Thyroid gland (tissue), 4 donors: ENCODE data around the gene SERPINB3. TPM values are rescaled to one million over a fixed set of nuclear protein-coding genes. Genes with fewer than 3 reads are reported as not detected.
"Not testable (repeated sequence)": the region's sequence is repeated elsewhere in the genome, so short reads cannot be mapped to it uniquely, and the experiment has no call there.

ENCODE experiments used
- DNase-seq, 2 donors: peaks; one replicate each; pipeline ENCODE4 v3.0.0-alpha.2; 2019
- H3K27ac ChIP-seq, 3 donors: fragments of 200-600 bp; sonication (generic); 1 replicate in 2 of 3; 2 replicates in 1 of 3; pipeline ENCODE4 v1.5.1; 2016 to 2019; ENCODE audit warnings: mild to moderate bottlenecking in 1 of 3, moderate library complexity in 1 of 3
- H3K27me3 ChIP-seq: fragments of 200-600 bp; sonication (generic); one replicate; pipeline ENCODE4 v1.5.1; 2019
- H3K36me3 ChIP-seq, 2 donors: fragments of 200-600 bp; sonication (generic); one replicate each; pipeline ENCODE4 v1.5.1; 2016 to 2019
- H3K4me1 ChIP-seq, 2 donors: fragments of 200-600 bp; sonication (generic); one replicate each; pipeline ENCODE4 v1.5.1; 2017 to 2019
- H3K4me3 ChIP-seq, 3 donors: fragments of 200-600 bp; sonication (generic); replicated peaks in 1 of 3; 1 replicate in 2 of 3; 2 replicates in 1 of 3; pipeline ENCODE4 v1.5.1; 2016; ENCODE audit warnings: mild to moderate bottlenecking in 1 of 3
- H3K9me3 ChIP-seq: fragments of 200-600 bp; sonication (generic); one replicate; pipeline ENCODE4 v1.5.1; 2017
- CTCF ChIP-seq, 6 experiments: fragments of 200-600 bp in 3 of 6; fragments of 450-650 bp in 3 of 6; sonication (generic) in 3 of 6; IDR thresholded peaks; one replicate each; pipeline ENCODE4 v1.5.1; 2016 to 2019; ENCODE audit warnings: antibody characterized with exemption in 6 of 6, mild to moderate bottlenecking in 2 of 6, inconsistent platforms in 1 of 6, moderate library complexity in 1 of 6
- POLR2A ChIP-seq, 2 donors: fragments of 450-650 bp; IDR thresholded peaks; one replicate each; pipeline ENCODE4 v1.6.1; 2017; ENCODE audit warnings: antibody characterized with exemption in 2 of 2, mild to moderate bottlenecking in 2 of 2, moderate library complexity in 1 of 2
- WGBS, 2 donors: methylation state at CpG; one replicate each; pipeline ENCODE4 v1.1.5; 2017; 5-methylcytosine and 5-hydroxymethylcytosine counted together
- intact Hi-C: fragments of 100-400 bp; cut with DNase I; formaldehyde crosslinking; loops from one replicate; pipeline ENCODE4 v1.15.1; 2023
- total RNA-seq, 4 donors: library from RNA; depleted of rRNA; stranded (reverse); fragments of >200 nt; gene quantifications; one replicate each; pipeline ENCODE4 v1.2.3, GENCODE V29; 2016

The SERPINB3 gene
- total RNA-seq: not detected

- H3K4me3 ChIP-seq, H3K27ac ChIP-seq, intact Hi-C loops, DNase-seq, H3K4me1 ChIP-seq, H3K36me3 ChIP-seq, H3K27me3 ChIP-seq, H3K9me3 ChIP-seq: not testable (repeated sequence)
- WGBS, 2 donors: 90% methylated on average over 3 of the region's 3 CpGs
These were observed at the start of gene SERPINB3 for GRCh38 chr18:63661750-63662149. Gene SERPINB3, minus strand, starts transcription at chr18:63661893. Its CDS starts 677 bp downstream, at chr18:63661216.

DNA sequence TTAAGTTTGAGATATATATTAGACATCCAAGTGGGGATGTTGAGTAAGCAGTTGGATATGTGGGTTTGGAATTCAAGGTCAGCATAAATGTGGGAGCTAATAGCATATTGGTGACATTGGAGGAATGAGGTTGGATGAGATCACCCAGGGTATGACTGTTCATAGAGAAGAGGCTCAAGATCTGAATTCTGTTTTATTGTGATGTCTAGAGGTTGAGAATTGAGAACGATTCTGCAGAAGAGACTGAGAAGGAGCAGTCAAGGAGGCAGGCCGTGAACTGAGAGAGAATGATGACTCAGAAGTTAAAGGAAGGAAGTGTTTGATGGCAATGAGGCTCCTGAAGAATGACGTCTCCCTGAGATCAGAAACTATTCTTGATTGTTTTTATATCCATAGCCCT, 47.0 kb upstream of the SERPINB3 start:
- no peaks in the 10 kb centered on the region for H3K4me1 ChIP-seq
- H3K27me3 ChIP-seq: no peaks in the 10 kb centered on the region
- no peak overlapping the region for H3K27ac ChIP-seq
- intact Hi-C loops: no loop called here
- TF ChIP-seq CTCF (IDR thresholded peaks at IDR 0.05) (no peak), POLR2A (IDR thresholded peaks at IDR 0.05) (no peak)
- no peak overlapping the region for H3K4me3 ChIP-seq
- WGBS, 2 donors: 73 to 74% methylated on average over 3 of the region's 3 CpGs
- H3K36me3 ChIP-seq: no peaks in the 10 kb centered on the region
- DNase-seq: no peak
- H3K9me3 ChIP-seq: no peaks in the 10 kb centered on the region

GRCh38 chr18:63707816-63708215, 46.1 kb upstream of the SERPINB3 start:
- Histone ChIP-seq H3K4me1 (no peaks in the 10 kb centered on the region), H3K9me3 (no peaks in the 10 kb centered on the region), H3K27ac (no peak overlapping the region), H3K4me3 (no peak overlapping the region), H3K27me3 (no peaks in the 10 kb centered on the region), H3K36me3 (no peaks in the 10 kb centered on the region)
- TF ChIP-seq POLR2A (IDR thresholded peaks at IDR 0.05): no peak
- TF ChIP-seq CTCF (IDR thresholded peaks at IDR 0.05): no peak
- 85 to 92% methylated on average over 1 of the region's 1 CpG for WGBS, 2 donors
- intact Hi-C loops: no loop called here
- DNase-seq: no peak

DNA sequence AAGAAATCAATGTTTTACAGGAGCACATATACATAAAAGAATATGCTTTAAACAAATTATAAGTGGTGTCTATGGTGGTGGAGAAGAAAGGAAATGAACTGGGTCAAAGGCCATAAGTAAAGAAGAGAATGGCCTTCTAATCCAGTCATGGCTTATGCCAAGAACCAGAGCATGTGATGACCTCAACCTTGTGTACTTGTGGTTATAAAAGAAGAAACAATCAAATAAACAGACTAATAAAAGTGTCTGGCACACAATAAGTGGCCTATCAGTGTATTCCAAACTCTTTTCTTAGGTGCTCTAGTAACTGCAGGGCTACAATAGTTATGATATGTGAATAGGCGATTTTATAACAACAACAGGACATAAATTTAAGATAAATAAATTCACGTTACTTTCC, 43.7 kb upstream of the SERPINB3 start:
- Histone ChIP-seq H3K27ac (no peak overlapping the region), H3K4me3 (no peak overlapping the region), H3K36me3 (no peaks in the 10 kb centered on the region), H3K9me3 (no peaks in the 10 kb centered on the region), H3K27me3 (no peaks in the 10 kb centered on the region), H3K4me1 (no peaks in the 10 kb centered on the region)
- DNase-seq: no peak
- intact Hi-C loops: no loop called here
- TF ChIP-seq CTCF (IDR thresholded peaks at IDR 0.05): no peak
- TF ChIP-seq POLR2A (IDR thresholded peaks at IDR 0.05): no peak
- 83 to 90% methylated on average over 2 of the region's 2 CpGs for WGBS, 2 donors

GRCh38 chr18:63702660-63703059, 41.0 kb upstream of the SERPINB3 start, which contains the start of gene SERPINB11:
Gene SERPINB11, plus strand, starts transcription at chr18:63702960. Its CDS starts 7,234 bp downstream, at chr18:63710194.
- DNase-seq: no peak
- Histone ChIP-seq H3K4me3 (no peak within 1 kb of the TSS), H3K4me1 (no peaks in the 10 kb centered on the region), H3K9me3 (no peaks in the 10 kb centered on the region), H3K27ac (no peak within 1 kb of the TSS), H3K36me3 (no peaks in the 10 kb centered on the region), H3K27me3 (no peaks in the 10 kb centered on the region)
- TF ChIP-seq CTCF (IDR thresholded peaks at IDR 0.05): no peak
- TF ChIP-seq POLR2A (IDR thresholded peaks at IDR 0.05): no peak
- intact Hi-C loops: no loop called here
- WGBS, 2 donors: 73 to 89% methylated on average over 2 of the region's 2 CpGs

- WGBS, 2 donors: 84% methylated on average over 5 of the region's 5 CpGs
- Histone ChIP-seq H3K9me3 (no peaks in the 10 kb centered on the region), H3K36me3 (no peaks in the 10 kb centered on the region), H3K27ac (no peak overlapping the region), H3K27me3 (no peaks in the 10 kb centered on the region), H3K4me3 (no peak overlapping the region), H3K4me1 (no peaks in the 10 kb centered on the region)
- TF ChIP-seq POLR2A (IDR thresholded peaks at IDR 0.05): no peak
- TF ChIP-seq CTCF (IDR thresholded peaks at IDR 0.05): no peak
- intact Hi-C loops: no loop called here
- DNase-seq: no peak
These were observed 40.3 kb upstream of the SERPINB3 start for GRCh38 chr18:63701952-63702351.
